ENCODE results near the gene SOX15. TPM values are rescaled to one million over a fixed set of nuclear protein-coding genes. Genes with fewer than 3 reads are reported as not detected.

The SOX15 gene
- total RNA-seq, 1 experiment from 2014 or later, result not detected

DNA sequence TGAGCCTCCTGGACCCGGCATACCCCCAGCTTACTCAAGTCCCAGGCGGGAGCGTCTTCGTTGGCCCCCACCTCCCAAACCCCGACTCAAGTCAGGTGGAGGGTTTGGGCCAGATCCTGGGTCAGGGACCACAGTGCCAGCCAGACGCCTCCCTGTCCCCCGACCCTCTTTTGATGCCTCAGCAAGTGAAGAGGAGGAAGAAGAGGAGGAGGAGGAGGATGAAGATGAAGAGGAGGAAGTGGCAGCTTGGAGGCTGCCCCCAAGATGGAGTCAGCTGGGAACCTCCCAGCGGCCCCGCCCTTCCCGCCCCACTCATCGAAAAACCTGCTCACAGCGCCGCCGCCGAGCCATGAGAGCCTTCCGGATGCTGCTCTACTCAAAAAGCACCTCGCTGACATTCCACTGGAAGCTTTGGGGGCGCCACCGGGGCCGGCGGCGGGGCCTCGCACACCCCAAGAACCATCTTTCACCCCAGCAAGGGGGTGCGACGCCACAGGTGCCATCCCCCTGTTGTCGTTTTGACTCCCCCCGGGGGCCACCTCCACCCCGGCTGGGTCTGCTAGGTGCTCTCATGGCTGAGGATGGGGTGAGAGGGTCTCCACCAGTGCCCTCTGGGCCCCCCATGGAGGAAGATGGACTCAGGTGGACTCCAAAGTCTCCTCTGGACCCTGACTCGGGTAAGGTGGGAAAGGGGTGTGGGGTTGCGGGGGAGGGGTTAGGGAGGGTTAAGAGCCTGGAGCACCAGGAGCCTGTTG, 26.6 kb downstream of the SOX15 start:
- no peak for DNase-seq (ENCODE audit: low read depth, low spot score)
- in situ Hi-C loops (cut with HindIII; ENCODE audit: low pct_unique_long_range_greater_than_20kb, low sequenced_read_pairs), result no loop called here

DNA sequence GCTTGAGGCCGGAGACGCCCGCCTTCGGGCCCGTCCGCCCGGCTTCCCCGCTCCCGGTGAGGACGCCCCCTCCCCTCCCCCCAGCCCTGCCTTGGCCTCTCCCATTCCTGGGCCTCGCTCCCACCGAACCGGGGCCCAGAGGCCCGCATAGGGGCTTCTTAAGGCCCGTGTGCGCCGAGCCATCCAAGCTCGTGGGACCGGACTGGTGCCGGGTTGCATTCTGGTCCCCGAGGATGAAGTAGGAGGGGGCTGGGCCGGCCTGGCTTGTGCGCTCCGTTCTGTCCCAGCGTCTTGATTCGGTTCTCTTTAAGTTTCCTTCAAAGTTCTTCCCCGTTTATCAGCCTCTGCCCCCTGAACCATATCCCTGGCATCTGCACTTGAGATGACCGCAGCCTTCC, 27.7 kb downstream of the SOX15 start:
- DNase-seq (ENCODE audit: low read depth, low spot score), result no peak
- in situ Hi-C loops (cut with HindIII; ENCODE audit: low pct_unique_long_range_greater_than_20kb, low sequenced_read_pairs), result no loop called here

DNA sequence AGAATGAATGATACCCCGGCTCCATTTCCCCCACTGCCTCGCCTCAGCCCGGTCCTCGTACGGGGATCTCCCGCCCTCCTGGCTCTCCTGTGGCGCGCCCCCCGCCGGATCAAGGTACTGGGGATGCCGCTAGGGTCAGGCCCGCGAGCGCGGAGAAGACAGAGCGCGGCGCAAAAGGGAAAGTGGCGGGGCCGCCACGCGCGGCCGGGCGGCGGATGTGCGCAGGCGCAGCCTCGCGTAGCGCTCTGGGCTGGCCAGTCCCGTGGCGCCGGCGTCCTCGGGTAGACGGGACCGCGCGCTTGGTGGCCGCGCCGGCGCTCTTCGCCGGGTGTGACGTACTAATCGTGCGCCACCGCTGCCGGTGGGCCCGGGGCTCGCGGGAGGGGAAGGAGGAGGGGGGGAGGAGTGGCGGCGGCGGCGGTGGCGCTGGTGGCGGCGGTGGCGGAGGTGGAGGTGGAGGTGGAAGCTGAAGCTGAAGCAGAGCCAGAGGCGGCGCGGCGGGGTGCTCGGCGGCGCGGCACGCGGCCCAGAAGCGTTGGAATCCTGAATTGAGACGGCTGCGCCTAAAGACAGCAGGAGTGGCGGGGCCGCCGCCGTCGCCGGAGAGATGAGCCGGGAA, 28.2 kb downstream of the SOX15 start, which contains the start of gene SENP3:
Gene SENP3, plus strand, starts transcription at position 331 of the 619 bp plus-strand sequence. CDS start 1,158 bp downstream, outside the sequence.
- peak; percentile 89 for DNase-seq (ENCODE audit: low read depth, low spot score)
- in situ Hi-C loops (cut with HindIII; ENCODE audit: low pct_unique_long_range_greater_than_20kb, low sequenced_read_pairs), result no loop called here

DNA sequence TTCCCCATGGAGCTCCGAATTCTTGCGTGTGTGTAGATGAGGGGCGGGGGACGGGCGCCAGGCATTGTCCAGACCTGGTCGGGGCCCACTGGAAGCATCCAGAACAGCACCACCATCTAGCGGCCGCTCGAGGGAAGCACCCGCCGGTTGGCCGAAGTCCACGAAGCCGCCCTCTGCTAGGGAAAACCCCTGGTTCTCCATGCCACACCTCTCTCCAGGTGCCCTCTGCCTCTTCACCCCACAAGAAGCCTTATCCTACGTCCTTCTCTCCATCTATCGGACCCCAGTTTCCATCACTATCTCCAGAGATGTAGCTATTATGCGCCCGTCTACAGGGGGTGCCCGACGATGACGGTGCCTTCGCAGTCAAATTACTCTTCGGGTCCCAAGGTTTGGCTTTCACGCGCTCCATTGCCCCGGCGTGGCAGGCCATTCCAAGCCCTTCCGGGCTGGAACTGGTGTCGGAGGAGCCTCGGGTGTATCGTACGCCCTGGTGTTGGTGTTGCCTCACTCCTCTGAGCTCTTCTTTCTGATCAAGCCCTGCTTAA, 28.8 kb downstream of the SOX15 start:
- in situ Hi-C loops (cut with HindIII; ENCODE audit: low pct_unique_long_range_greater_than_20kb, low sequenced_read_pairs), result no loop called here

DNA sequence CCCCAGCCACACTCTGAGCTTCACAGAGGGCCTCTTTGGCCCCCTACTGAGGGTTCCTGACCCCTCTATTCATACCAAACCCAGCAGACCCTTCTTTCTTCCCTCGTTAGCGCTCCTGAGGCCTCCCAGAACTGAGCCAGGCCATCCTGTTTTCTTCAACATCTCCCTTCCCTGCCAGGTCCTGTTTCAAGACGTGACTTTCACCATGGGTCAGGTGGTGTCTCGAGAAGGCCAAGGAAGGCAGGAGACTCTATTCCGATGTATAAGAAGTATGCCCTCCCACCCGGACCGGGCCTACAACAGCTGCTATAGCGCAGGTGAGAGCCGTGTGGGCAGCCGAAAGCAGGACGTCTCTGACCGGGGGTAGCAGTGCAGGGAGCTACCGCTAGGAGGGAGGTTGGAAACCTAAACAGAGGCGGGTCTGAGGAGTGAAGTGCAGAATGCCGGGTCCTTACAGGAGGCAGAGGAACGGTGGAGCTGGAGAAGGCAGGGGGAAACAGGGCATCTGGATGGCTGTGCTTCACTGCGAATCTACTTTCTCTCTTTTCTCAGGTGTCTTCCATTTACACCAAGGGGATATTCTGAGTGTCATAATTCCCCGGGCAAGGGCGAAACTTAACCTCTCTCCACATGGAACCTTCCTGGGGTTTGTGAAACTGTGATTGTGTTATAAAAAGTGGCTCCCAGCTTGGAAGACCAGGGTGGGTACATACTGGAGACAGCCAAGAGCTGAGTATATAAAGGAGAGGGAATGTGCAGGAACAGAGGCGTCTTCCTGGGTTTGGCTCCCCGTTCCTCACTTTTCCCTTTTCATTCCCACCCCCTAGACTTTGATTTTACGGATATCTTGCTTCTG, 29.5 kb downstream of the SOX15 start:
- in situ Hi-C loops (cut with HindIII; ENCODE audit: low pct_unique_long_range_greater_than_20kb, low sequenced_read_pairs), result no loop called here
- peak; percentile 77 for DNase-seq (ENCODE audit: low read depth, low spot score)

More for the DNA sequence above, 28.8 kb downstream of the SOX15 start:
- DNase-seq (ENCODE audit: low read depth, low spot score), result peak; percentile 84

DNA sequence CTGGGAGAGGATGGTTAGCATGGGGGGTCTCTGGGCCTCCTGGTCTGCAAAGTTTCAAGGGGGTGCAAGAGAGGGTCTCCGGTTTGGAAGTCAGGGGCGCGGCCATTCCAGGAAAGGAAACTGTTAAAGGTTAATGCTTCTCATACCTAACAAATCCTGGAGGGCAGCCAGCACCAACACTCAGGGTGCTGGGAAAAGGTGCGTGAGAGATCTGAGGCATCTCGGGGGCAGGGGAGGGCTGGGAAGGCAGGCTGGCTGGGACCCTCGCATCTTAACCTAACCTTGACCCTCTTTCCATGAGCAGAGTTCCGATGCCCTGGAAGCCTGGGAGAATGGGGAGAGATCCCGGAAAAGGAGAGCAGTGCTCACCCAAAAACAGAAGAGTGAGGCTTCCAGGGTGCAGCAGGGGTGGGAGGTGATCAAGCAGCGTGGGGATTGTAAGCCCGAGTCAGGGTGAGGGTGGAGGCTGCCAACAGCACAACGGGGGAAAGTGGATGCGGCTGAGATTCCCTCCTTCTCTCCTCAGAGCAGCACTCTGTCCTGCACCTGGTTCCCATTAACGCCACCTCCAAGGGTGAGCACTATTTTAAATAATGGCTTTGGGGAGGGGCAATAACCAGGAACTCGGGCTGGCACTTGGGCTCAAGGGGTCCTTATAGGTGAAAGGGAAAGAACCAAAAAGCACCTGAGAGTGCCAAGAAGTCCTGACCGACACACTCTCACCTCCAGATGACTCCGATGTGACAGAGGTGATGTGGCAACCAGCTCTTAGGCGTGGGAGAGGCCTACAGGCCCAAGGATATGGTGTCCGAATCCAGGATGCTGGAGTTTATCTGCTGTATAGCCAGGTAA, 30.3 kb downstream of the SOX15 start:
- in situ Hi-C loops (cut with HindIII; ENCODE audit: low pct_unique_long_range_greater_than_20kb, low sequenced_read_pairs), result no loop called here
- no peak for DNase-seq (ENCODE audit: low read depth, low spot score)

DNA sequence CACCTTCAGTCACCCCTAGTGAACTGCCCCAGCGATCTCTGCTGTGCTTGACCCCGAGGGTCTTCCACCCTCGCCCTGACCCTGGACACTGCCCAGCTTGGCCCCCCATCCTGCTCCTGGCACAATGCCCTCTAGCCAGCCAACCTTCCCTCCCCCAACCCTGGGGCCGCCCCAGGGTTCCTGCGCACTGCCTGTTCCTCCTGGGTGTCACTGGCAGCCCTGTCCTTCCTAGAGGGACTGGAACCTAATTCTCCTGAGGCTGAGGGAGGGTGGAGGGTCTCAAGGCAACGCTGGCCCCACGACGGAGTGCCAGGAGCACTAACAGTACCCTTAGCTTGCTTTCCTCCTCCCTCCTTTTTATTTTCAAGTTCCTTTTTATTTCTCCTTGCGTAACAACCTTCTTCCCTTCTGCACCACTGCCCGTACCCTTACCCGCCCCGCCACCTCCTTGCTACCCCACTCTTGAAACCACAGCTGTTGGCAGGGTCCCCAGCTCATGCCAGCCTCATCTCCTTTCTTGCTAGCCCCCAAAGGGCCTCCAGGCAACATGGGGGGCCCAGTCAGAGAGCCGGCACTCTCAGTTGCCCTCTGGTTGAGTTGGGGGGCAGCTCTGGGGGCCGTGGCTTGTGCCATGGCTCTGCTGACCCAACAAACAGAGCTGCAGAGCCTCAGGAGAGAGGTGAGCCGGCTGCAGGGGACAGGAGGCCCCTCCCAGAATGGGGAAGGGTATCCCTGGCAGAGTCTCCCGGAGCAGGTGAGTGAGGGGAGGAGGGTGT, 31.2 kb downstream of the SOX15 start, which contains the start of gene TNFSF13:
Gene TNFSF13, plus strand, starts transcription at position 207 of the 776 bp plus-strand sequence. Its CDS starts 290 bp downstream, at position 497.
- DNase-seq (ENCODE audit: low read depth, low spot score), result no peak
- in situ Hi-C loops (cut with HindIII; ENCODE audit: low pct_unique_long_range_greater_than_20kb, low sequenced_read_pairs), result no loop called here

DNA sequence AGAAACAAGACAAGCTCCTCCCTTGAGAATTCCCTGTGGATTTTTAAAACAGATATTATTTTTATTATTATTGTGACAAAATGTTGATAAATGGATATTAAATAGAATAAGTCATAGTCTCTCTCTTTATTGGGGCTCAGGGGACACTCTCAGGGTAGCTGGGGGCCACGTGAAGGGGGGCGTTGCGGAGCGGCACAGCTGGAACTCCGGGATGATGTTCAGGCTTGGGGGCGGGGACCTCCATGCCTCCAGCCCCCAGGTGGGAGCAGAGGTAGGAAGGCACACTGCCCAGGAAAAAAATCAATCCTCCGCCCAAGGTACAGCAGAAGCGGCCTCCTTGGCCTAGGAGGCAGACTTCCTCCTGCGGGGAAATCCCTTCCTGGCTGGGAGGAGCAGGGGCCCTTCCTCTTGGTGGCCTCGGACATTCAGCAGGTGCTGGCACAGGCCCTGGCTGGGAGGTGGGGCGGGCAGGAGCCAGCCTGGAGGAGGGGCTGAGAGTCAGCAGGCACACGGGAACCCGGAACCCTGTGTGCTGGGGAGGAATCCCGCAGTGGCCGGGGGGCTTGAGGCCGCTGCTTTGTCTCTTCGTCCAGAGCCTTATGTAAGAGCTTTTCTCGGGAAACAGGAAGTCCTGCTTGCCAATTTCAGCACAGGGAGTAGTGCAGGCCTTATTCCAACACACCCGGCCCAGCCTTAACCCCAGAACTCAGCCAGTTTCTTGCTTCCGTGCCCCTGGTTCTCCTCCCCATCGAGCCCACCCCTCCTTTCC, 31.9 kb downstream of the SOX15 start:
- in situ Hi-C loops (cut with HindIII; ENCODE audit: low pct_unique_long_range_greater_than_20kb, low sequenced_read_pairs), result no loop called here
- no peak for DNase-seq (ENCODE audit: low read depth, low spot score)

DNA sequence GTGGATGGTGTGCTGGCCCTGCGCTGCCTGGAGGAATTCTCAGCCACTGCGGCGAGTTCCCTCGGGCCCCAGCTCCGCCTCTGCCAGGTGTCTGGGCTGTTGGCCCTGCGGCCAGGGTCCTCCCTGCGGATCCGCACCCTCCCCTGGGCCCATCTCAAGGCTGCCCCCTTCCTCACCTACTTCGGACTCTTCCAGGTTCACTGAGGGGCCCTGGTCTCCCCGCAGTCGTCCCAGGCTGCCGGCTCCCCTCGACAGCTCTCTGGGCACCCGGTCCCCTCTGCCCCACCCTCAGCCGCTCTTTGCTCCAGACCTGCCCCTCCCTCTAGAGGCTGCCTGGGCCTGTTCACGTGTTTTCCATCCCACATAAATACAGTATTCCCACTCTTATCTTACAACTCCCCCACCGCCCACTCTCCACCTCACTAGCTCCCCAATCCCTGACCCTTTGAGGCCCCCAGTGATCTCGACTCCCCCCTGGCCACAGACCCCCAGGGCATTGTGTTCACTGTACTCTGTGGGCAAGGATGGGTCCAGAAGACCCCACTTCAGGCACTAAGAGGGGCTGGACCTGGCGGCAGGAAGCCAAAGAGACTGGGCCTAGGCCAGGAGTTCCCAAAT, 32.6 kb downstream of the SOX15 start:
- in situ Hi-C loops (cut with HindIII; ENCODE audit: low pct_unique_long_range_greater_than_20kb, low sequenced_read_pairs), result no loop called here
- DNase-seq (ENCODE audit: low read depth, low spot score), result no peak

DNA sequence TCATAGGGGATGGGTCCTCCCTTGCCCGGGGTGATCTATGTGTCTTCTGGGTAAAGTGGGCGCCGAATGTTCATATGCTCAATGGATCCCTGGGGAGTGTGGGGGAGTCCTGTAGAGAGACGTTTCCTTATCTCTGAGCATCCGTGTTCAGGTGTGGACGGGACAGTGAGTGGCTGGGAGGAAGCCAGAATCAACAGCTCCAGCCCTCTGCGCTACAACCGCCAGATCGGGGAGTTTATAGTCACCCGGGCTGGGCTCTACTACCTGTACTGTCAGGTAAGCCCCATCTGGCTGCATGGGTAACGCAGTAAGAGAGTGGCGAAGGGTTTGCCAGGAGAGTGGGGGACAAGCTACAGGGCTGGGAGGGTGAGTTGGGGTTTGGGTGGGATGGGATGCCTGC, 33.3 kb downstream of the SOX15 start:
- no peak for DNase-seq (ENCODE audit: low read depth, low spot score)
- in situ Hi-C loops (cut with HindIII; ENCODE audit: low pct_unique_long_range_greater_than_20kb, low sequenced_read_pairs), result no loop called here

DNA sequence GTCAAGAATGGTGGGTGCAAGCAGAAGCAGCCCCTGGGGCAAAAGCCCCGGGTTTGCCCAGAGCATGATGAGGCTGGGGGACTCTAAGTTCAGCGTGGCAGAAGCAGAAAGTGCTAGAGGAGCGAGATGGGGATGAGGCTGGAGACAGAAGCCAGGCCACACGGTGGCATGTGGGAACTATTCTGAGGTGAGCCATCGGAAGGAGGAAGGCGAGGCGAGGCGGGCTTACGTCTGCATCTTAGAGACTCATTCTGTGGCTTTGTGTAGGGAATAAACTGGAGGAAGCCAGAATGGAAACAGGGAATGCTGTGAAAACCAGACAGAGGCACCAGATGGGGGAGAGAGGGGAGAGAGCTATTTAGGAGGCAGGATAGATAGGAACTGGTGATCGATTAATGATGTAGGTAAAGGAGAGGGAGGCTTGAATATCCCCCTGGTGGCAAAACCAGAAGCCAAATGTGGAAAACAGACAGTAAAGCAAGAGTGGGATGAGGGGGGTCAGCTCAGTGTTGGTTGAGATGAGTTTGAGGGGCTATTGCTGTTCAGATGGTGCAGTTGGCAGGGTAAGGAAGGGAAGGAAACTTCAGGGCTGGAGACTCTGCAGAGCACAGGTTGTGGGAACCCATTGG, 34.5 kb downstream of the SOX15 start:
- in situ Hi-C loops (cut with HindIII; ENCODE audit: low pct_unique_long_range_greater_than_20kb, low sequenced_read_pairs), result no loop called here

DNA sequence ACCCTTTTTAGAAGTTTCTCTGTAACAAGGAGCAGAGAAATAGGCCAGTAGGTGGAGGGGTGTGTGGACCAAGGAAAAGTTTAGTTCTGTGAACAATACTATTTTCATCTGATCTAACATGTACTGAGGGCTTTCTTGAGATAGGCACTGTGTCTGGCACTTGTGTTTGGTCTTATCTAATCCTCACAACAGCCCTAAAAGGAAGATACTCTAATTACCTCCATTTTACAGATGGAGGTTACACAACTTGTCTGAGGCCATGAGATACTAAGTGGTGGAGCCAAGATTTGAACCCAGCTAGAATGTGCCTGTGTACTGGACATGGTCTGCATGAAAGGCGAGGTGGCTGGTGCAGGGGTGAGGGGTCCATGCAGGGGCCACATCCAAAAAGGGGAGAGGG, 36.5 kb downstream of the SOX15 start:
- in situ Hi-C loops (cut with HindIII; ENCODE audit: low pct_unique_long_range_greater_than_20kb, low sequenced_read_pairs), result no loop called here
- no peak for DNase-seq (ENCODE audit: low read depth, low spot score)

More for the DNA sequence above, 34.5 kb downstream of the SOX15 start:
- DNase-seq (ENCODE audit: low read depth, low spot score), result no peak

DNA sequence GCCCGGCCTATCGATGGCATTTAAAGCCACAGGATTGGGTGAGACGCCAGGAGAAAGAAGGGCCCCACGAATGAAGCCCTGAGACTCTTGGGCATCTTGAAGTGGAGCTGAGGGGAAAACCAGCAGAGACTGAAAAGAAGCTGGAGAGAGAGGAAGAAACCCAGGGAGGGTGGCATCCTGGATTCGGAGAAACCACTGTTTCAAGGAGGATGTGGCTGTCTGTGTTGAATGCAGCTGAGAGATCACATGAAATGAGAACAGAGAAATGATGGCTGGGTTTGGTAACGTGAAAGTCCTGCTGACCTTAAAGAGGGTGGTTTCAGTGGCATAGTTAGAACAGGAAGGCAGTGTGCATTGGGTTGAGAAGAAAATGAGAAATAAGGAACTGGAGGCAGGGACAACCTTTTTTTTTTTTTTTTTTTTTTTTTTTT, 37.3 kb downstream of the SOX15 start:
- DNase-seq (ENCODE audit: low read depth, low spot score), result peak; percentile 71
- in situ Hi-C loops (cut with HindIII; ENCODE audit: low pct_unique_long_range_greater_than_20kb, low sequenced_read_pairs), result no loop called here

DNA sequence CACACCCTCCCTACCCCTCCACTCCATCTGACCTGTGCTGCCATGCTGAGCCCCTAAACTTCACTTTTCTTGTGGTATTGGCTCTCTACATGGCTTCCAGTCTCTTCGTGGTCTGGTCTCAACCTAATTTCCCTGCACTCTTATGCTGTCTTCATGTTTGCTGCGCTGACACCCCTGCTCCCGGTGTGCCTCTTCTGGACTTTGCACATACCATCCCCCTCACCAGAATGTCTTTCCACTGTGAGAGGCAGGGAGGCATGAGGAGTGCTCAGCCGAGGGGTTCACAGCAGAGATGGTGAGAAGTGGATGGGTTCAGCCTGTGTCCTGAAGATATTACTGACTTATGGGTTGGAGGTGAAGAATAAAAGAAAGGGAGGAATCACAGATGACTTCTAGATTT, 38.5 kb downstream of the SOX15 start:
- in situ Hi-C loops (cut with HindIII; ENCODE audit: low pct_unique_long_range_greater_than_20kb, low sequenced_read_pairs), result no loop called here
- DNase-seq (ENCODE audit: low read depth, low spot score), result no peak

DNA sequence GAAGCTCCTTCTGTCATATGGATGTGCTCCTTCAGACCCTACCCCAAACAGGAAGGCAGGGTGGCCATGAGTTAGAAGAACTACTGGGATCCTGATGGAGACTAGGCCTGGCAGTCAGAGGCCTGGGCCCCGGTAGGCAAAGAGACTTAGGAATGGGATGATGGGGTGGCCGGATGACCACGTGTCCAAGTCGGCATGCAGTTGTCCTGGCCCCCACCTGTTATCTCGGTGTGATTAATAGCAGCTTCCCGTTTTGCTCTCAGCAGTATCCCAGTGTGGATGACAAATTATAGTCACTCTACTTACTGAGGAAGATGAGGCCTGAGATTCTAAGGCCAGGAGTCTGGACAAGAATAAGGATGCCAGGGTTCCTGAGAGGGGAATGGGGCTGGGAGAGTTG, 39.5 kb downstream of the SOX15 start:
- no peak for DNase-seq (ENCODE audit: low read depth, low spot score)

More for the DNA sequence above, 39.5 kb downstream of the SOX15 start:
- in situ Hi-C loops (cut with HindIII; ENCODE audit: low pct_unique_long_range_greater_than_20kb, low sequenced_read_pairs), result no loop called here
